HFF-Myc (cell line): ENCODE results near the gene ISY1.

Source experiments
- DNase-seq: peaks from one replicate; pipeline ENCODE4 v3.0.0-alpha.2; 2011; ENCODE audit warnings: low read depth; ENCODE audit errors: extremely low read depth
- H3K4me3 ChIP-seq: replicated peaks from 2 replicates; pipeline ENCODE4 v1.5.1; 2011; ENCODE audit warnings: low read depth, mild to moderate bottlenecking, control low read depth, low read length
- TF ChIP-seq, protein P1 (sequence below): IDR thresholded peaks from 2 replicates; pipeline ENCODE4 v1.5.1; 2012; ENCODE audit warnings: mild to moderate bottlenecking, low read depth, low read length, control low read depth; ENCODE audit errors: missing control alignments

The ISY1 gene

GRCh38 chr3:129085818-129086217 is 75.0 kb downstream of the ISY1 start:
- TF ChIP-seq, protein P1, sequence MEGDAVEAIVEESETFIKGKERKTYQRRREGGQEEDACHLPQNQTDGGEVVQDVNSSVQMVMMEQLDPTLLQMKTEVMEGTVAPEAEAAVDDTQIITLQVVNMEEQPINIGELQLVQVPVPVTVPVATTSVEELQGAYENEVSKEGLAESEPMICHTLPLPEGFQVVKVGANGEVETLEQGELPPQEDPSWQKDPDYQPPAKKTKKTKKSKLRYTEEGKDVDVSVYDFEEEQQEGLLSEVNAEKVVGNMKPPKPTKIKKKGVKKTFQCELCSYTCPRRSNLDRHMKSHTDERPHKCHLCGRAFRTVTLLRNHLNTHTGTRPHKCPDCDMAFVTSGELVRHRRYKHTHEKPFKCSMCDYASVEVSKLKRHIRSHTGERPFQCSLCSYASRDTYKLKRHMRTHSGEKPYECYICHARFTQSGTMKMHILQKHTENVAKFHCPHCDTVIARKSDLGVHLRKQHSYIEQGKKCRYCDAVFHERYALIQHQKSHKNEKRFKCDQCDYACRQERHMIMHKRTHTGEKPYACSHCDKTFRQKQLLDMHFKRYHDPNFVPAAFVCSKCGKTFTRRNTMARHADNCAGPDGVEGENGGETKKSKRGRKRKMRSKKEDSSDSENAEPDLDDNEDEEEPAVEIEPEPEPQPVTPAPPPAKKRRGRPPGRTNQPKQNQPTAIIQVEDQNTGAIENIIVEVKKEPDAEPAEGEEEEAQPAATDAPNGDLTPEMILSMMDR = no peak
- H3K4me3 ChIP-seq = no peak overlapping the region
- DNase-seq = no peak

GRCh38 chr3:129085165-129085715 is 75.6 kb downstream of the ISY1 start:
- H3K4me3 ChIP-seq = no peak overlapping the region
- DNase-seq = no peak
- TF ChIP-seq, protein P1 = no peak

- no peak for DNase-seq
- no peak overlapping the region for H3K4me3 ChIP-seq
- TF ChIP-seq, protein P1 = no peak
These were observed 76.4 kb downstream of the ISY1 start for GRCh38 chr3:129084501-129084900.

- no peak overlapping the region for H3K4me3 ChIP-seq
- TF ChIP-seq, protein P1 = no peak
- DNase-seq = no peak
These were observed 78.8 kb downstream of the ISY1 start for GRCh38 chr3:129082026-129082425.

DNA sequence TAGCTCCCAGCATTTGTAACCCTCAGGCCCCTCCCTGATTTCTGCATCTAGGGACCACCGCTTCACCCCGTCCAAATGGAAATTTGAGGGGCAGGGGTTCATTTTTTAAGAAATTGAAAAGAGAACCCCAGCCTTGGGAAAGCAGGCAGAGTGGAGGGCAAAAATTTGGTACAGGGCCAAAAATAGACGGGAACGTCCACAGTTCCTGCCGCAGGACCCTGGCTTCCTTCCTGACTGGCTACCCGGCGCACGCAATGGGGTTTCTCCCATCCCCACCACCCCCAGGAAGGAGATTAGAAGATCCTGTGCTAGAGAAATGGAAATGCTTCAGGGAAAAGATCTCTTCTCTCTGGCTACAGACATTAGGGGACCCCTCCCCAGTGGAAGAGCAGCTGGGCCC is 79.4 kb downstream of the ISY1 start:
- TF ChIP-seq, protein P1 = no peak
- no peak overlapping the region for H3K4me3 ChIP-seq
- no peak for DNase-seq

DNA sequence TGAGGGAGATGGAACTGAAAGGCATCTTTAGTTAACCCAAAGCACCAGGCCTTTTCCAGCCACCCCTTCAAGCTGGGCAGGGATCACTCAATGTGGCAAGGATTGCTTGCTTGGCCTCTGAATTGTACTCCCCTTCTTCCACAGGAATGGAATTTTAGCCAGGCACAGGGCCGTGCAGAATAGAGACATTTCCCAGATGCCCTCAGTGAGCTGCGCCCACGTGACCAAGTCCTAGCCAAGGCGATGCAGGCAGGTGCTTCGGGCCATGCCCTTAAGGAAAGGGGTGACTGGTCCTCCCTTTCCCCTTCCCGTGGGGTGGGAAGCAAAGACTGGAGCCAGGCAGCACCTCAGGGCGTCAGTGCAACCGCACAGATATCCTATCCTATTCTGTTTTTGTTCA is 82.4 kb downstream of the ISY1 start:
- H3K4me3 ChIP-seq = no peak overlapping the region
- TF ChIP-seq, protein P1 = no peak
- DNase-seq = no peak
